ENCODE measurements around the gene TRAP1. TPM values are rescaled to one million over a fixed set of nuclear protein-coding genes. Genes with fewer than 3 reads are reported as not detected.

TRAP1 gene
- polyA plus RNA-seq, 3 donors = 22.8 to 54.0 (median 22.9) TPM

DNA sequence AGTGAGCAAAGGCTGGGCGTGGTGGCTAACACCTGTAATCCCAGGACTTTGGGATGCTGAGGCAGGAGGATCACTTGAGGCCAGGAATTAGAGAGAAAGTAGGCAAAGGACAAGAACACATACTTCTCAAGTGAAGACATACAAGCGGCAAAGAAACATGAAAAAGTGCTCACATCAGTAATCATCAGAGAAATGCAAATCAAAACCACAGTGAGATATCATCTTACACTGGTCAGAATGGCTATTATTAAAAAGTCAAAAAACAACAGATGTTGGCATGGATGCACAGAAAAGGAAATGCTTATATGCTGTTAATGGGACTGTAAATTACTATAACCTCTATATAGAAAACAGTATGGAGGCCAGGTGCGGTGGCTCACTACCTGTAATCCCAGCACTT, 93.7 kb downstream of the TRAP1 start:
- Histone ChIP-seq H3K4me3 (replicated peaks in 1 of 3; ENCODE audit: low read depth in 2 of 3, low read length in 3 of 3) (no peak overlapping the region), H2AFZ (ENCODE audit: insufficient read depth, low read depth, low read length, poor library complexity, severe bottlenecking) (no peak overlapping the region), H4K20me1 (ENCODE audit: insufficient read depth, low read length) (peaks cover 8% of the 10 kb centered on the region), H3K27me3 (ENCODE audit: control insufficient read depth in 2 of 2, insufficient read depth in 2 of 2, low read length in 2 of 2) (no peaks in the 10 kb centered on the region), H3K9me3 (replicated peaks in 1 of 2; ENCODE audit: control insufficient read depth in 1 of 2, insufficient read depth in 1 of 2, low read length in 2 of 2) (no peaks in the 10 kb centered on the region), H3K4me1 (ENCODE audit: control insufficient read depth in 1 of 2, insufficient read depth in 2 of 2, low read length in 2 of 2) (peaks cover 45 to 52% of the 10 kb centered on the region in 2 donors), H3K79me2 (ENCODE audit: insufficient read depth, low read length) (peaks cover 66% of the 10 kb centered on the region), H3K36me3 (replicated peaks in 1 of 2; ENCODE audit: control insufficient read depth in 1 of 2, insufficient read depth in 2 of 2, low read length in 2 of 2) (no peaks in the 10 kb centered on the region), H3K4me2 (replicated peaks; ENCODE audit: extremely low read depth, low read length, poor library complexity, severe bottlenecking) (no peak overlapping the region), H3K27ac (ENCODE audit: low read depth in 1 of 2, low read length in 2 of 2) (no peak overlapping the region), H3K9ac (ENCODE audit: insufficient read depth, low read length, poor library complexity, severe bottlenecking) (no peak overlapping the region)
- Mint-ChIP-seq H3K4me3 (no peak overlapping the region), H3K27ac (no peak overlapping the region), H3K4me1 (peaks cover 53% of the 10 kb centered on the region), H3K9me3 (no peaks in the 10 kb centered on the region), H3K36me3 (peaks cover 8% of the 10 kb centered on the region in 2 donors), H3K27me3 (ENCODE audit: low read depth in 3 of 3) (no peaks in the 10 kb centered on the region)
- DNase-seq = no peak
- intact Hi-C loops (cut with micrococcal nuclease) = no loop called here
- TF ChIP-seq, protein P1, sequence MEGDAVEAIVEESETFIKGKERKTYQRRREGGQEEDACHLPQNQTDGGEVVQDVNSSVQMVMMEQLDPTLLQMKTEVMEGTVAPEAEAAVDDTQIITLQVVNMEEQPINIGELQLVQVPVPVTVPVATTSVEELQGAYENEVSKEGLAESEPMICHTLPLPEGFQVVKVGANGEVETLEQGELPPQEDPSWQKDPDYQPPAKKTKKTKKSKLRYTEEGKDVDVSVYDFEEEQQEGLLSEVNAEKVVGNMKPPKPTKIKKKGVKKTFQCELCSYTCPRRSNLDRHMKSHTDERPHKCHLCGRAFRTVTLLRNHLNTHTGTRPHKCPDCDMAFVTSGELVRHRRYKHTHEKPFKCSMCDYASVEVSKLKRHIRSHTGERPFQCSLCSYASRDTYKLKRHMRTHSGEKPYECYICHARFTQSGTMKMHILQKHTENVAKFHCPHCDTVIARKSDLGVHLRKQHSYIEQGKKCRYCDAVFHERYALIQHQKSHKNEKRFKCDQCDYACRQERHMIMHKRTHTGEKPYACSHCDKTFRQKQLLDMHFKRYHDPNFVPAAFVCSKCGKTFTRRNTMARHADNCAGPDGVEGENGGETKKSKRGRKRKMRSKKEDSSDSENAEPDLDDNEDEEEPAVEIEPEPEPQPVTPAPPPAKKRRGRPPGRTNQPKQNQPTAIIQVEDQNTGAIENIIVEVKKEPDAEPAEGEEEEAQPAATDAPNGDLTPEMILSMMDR (IDR thresholded peaks at IDR 0.05) = no peak
- WGBS (ENCODE audit: insufficient coverage) = no CpG with 5 or more reads among the region's 3 CpGs

DNA sequence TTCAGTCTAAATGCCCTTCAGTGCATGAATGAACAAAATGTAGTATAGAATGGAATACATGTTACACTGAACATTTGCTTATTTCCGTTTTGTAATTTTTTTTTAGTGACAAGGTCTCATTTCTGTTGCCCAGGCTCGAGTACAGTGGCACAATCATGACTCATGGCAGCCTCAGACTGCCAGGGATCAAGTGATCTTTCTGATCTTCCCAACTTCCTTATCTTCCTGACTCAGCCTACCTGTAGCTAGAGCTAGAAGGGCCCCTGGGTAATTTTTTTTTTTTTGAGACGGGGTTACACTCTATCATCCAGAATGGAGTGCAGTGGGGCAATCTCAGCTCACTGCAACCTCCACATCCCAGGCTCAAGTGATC, 98.6 kb downstream of the TRAP1 start:
- DNase-seq = peak; percentile 51 to 85 (median 81)
- peaks cover 31% of the 10 kb centered on the region for H4K20me1 ChIP-seq (ENCODE audit: insufficient read depth, low read length)
- peak overlapping the region; percentile 1 to 58 for H3K27ac ChIP-seq (ENCODE audit: low read depth in 1 of 2, low read length in 2 of 2)
- peaks cover 38% of the 10 kb centered on the region for H3K4me1 Mint-ChIP-seq
- no peaks in the 10 kb centered on the region for H3K27me3 Mint-ChIP-seq (ENCODE audit: low read depth in 3 of 3)
- peaks cover 89% of the 10 kb centered on the region for H3K79me2 ChIP-seq (ENCODE audit: insufficient read depth, low read length)
- no peaks in the 10 kb centered on the region for H3K9me3 Mint-ChIP-seq
- intact Hi-C loops (cut with micrococcal nuclease) = loop anchor here in 1 of 2 donors (10.0 kb wide), 1 partner anchor 566 kb away; no protein-coding TSS in a partner anchor
- H3K36me3 ChIP-seq (replicated peaks in 1 of 2; ENCODE audit: control insufficient read depth in 1 of 2, insufficient read depth in 2 of 2, low read length in 2 of 2) = peaks cover 0 to 7% of the 10 kb centered on the region in 2 donors
- H3K4me2 ChIP-seq (replicated peaks; ENCODE audit: extremely low read depth, low read length, poor library complexity, severe bottlenecking) = peak overlapping the region; percentile 15
- H3K27ac Mint-ChIP-seq = peak overlapping the region; percentile 37 to 88 (median 82)
- WGBS (ENCODE audit: insufficient coverage) = no CpG with 5 or more reads among the region's 3 CpGs
- H3K9me3 ChIP-seq (replicated peaks in 1 of 2; ENCODE audit: control insufficient read depth in 1 of 2, insufficient read depth in 1 of 2, low read length in 2 of 2) = no peaks in the 10 kb centered on the region
- no peak overlapping the region for H3K9ac ChIP-seq (ENCODE audit: insufficient read depth, low read length, poor library complexity, severe bottlenecking)
- no peak overlapping the region for H2AFZ ChIP-seq (ENCODE audit: insufficient read depth, low read depth, low read length, poor library complexity, severe bottlenecking)
- TF ChIP-seq, protein P1 (IDR thresholded peaks at IDR 0.05) = no peak
- peak overlapping the region in 1 of 2 donors; percentile 6 for H3K4me3 Mint-ChIP-seq
- no peak overlapping the region for H3K4me3 ChIP-seq (replicated peaks in 1 of 3; ENCODE audit: low read depth in 2 of 3, low read length in 3 of 3)
- H3K27me3 ChIP-seq (ENCODE audit: control insufficient read depth in 2 of 2, insufficient read depth in 2 of 2, low read length in 2 of 2) = no peaks in the 10 kb centered on the region
- H3K4me1 ChIP-seq (ENCODE audit: control insufficient read depth in 1 of 2, insufficient read depth in 2 of 2, low read length in 2 of 2) = peaks cover 19 to 23% of the 10 kb centered on the region in 2 donors
- peaks cover 19 to 30% of the 10 kb centered on the region in 2 donors for H3K36me3 Mint-ChIP-seq

Measured in CD14-positive monocyte (primary cell).